C4-2B (cell line): ENCODE data around the gene KIR2DL4.

ENCODE experiments used
- CTCF ChIP-seq: fragments of 450-650 bp; conservative IDR thresholded peaks from 2 replicates; pipeline ENCODE4 v1.5.1; 2017; ENCODE audit warnings: mild to moderate bottlenecking
- ZFX ChIP-seq: fragments of 450-650 bp; IDR thresholded peaks from 2 replicates; pipeline ENCODE4 v1.6.1; 2017

GRCh38 chr19:54791476-54791875 lies 11.9 kb upstream of the KIR2DL4 start:
- no peak for TF ChIP-seq CTCF
- TF ChIP-seq ZFX: no peak
